GM19372 (cell line): ENCODE results near the gene C2orf72.

ENCODE experiments used
- ATAC-seq: cut with Tn5 transposase; IDR thresholded peaks from one replicate; pipeline ENCODE4 v1.9.1; 2021; ENCODE audit warnings: mild to moderate bottlenecking, low read depth, moderate library complexity; ENCODE audit not compliant: unreplicated experiment

The C2orf72 gene

DNA sequence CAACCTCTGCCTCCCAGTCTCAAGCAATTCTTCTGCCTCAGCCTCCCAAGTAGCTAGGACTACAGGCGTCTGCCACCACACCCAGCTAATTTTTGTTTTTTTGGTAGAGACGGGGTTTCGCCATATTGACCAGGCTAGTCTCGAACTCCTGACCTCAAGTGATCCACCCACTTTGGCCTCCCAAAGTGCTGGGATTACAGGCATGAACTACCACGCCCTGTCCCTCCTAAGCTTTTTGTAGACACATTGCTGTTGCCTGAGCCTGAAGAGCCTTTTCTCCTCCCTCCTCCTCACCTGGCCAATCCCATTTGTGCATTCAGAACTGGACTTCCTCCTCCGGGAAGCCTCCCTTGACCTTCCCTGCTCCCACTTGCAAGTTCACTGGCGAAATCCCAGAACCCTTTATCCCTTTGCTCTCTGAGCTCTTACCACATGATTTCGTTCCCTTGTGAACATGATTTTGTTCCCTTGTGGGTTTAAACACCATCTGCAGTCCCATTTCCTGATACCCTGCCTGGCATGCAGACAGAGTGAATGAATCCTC is 2.6 kb downstream of the C2orf72 start:
- no peak for ATAC-seq

DNA sequence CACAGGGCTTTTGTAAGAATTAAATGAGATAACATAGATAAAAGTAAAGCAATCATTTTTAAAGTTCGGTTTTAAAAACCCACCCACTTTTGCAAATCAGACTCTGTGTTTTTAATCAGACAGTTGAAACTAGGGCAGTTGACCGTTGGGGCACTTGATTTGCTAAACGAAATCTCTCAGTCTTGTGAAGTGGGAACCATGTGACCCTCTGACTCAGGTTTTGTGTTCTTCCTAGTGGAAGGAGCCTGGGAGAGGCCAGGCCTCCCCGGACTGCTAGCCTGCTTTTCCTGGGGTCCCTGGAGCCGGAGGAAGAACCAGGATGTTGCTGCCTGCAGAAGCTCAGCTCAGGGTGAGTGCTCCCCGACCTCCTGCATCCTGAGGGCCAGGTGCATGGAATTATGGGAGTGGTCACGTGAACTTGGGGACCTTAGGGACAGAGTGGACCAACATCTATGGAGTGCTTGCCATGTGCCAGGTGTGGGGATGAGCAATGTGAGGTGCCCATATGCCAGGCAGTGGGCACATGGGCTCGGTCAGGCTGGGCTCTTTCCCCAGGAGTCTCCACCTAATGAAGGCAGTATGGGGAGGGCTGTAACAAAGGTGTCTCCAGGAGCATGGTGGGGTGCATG is 3.9 kb downstream of the C2orf72 start:
- no peak for ATAC-seq

DNA sequence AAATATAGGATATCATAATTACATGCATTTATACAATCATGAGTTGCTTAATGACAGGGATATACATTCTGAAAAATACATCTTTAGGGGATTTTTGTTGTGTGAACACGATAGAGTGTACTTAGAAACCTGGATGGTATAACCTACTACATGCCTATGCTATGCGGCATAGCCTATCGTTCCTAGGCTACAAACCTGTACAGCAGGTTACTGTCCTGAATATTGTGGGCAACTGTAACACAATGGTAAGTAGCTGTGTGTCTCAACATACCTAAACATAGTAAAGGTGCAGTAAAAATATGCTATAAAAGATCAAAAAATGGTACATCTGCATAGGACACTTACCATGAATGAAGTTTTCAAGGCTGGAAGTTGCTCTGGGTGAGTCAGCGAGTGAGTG is 6.5 kb downstream of the C2orf72 start:
- no peak for ATAC-seq

DNA sequence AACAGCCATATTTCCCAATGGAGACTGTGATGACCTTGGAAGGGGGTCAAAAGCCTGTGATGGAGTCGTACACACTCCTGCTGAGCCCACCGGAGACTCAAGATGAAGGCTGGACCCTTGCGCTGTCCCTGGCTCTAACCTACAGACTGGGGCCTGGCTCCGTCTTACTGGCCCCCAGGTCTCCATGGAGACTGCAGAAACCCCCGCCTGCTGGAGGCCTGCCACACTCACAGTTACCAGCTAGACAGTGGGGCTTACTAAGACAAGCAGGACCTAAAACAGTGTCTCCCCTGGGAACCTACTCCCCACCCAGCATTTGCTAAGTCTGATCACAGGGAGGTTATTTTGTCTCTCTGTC is 9.6 kb downstream of the C2orf72 start:
- ATAC-seq: no peak

DNA sequence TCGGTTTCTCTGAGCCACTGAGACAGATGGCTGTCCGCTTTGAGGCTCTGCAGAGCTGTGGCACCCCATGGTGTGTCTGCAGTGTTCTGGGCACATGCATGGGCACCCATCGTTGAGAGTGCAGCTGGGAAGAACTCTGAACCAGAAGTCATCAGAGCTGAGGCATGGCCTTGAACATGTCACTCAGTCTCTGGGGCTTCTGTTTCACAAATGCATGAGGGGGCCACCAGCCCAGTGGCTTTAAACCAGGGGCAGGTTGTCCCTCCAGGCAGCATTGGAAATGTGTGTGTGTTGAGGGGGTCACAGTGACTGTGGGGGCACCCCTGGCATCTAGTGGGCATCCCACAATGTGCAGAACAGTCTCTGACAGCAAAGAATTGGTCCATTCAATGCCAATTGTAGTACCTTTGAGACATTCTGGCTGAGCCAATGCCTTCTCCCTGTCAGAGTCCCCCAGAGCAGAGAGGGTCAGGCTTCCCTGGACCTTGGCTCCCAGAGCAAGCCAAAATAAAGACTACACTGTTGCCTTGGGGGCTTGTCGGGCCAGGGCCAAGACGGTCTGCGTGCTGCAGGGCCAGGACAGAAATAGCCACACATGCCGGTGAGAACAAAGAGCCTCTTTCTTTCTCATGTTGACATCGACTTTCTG is 10.1 kb downstream of the C2orf72 start:
- no peak for ATAC-seq

DNA sequence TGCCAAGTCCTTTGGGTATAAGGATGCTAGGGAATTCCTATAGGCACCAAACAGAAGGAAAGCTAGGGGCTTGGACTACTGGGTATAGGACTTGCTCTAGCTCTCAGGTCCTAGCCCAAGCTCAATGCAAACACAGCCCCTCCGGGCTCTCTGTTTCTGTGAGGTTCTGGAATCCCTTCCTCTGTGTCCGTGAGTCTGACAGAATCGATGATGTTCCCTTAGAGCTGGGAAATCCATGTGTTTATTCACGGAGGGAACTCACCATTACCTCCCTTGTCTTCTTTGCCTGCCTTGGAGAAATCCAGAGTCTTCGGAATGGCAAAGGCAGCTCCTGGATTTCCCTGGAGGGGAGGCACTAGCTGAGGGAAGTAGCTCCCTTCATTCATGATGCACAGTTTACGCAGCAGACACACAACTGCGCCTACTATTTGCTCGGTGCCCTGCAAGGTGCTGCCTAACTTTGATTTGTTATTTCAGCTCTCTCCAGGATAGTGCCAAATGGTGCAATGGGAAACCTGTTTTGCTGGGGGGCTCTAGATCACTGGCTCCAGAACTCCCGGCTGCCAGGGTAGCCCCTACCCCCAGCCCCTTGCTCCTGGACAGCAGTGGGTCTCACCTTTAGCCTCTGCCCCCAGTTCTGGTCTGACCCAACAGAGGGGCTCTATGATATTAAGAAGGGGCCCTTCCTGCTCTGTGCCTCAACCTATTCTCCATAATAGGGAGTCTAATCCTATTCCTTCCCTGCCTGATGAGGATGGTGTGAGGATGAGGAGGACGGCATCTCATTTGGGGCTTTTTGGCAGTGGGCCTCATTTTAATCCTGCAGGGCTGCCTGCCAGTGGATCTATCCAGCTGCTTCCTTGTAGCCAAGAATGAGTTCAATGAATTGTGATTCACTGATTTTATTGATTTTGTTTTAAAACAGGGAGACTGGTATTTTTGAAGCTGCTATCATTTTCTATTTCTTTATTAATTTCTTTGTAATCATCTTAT is 10.9 kb downstream of the C2orf72 start:
- no peak for ATAC-seq

- no peak for ATAC-seq
These were observed 12.1 kb downstream of the C2orf72 start for GRCh38 chr2:231049286-231050017.

- ATAC-seq: no peak
These were observed 12.9 kb downstream of the C2orf72 start for GRCh38 chr2:231050018-231050901.

DNA sequence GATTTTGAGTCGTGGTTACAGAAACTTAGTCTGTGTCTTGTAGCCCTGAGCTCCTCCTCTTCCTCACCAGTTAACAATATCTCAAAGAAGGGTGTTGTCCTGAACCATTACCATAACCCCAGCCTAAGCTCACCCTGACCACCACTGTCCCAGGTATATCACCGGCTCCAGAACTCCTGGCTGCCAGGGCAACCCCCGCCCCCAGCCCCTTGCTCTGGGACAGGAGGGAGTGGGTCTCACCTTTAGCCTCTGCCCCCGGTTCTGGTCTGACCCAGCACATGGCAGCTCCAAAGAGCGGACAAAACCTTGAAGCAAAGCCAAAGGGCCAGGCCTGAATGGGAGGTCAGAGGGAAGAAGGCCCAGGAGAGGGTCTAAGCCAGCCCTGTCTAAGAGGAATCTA is 13.8 kb downstream of the C2orf72 start:
- no peak for ATAC-seq

GRCh38 chr2:231052494-231053451 is 15.4 kb downstream of the C2orf72 start:
- peak; percentile 56 for ATAC-seq

GRCh38 chr2:231053846-231054245 is 16.5 kb downstream of the C2orf72 start:
- ATAC-seq: no peak

- peak; percentile 61 for ATAC-seq
These were observed 19.4 kb downstream of the C2orf72 start, which contains the start of gene PSMD1 for GRCh38 chr2:231056453-231057416. PSMD1 (plus strand) TSS chr2:231056867; CDS start chr2:231057026, 159 bp downstream.

GRCh38 chr2:231057590-231057989 is 20.3 kb downstream of the C2orf72 start:
- no peak for ATAC-seq

DNA sequence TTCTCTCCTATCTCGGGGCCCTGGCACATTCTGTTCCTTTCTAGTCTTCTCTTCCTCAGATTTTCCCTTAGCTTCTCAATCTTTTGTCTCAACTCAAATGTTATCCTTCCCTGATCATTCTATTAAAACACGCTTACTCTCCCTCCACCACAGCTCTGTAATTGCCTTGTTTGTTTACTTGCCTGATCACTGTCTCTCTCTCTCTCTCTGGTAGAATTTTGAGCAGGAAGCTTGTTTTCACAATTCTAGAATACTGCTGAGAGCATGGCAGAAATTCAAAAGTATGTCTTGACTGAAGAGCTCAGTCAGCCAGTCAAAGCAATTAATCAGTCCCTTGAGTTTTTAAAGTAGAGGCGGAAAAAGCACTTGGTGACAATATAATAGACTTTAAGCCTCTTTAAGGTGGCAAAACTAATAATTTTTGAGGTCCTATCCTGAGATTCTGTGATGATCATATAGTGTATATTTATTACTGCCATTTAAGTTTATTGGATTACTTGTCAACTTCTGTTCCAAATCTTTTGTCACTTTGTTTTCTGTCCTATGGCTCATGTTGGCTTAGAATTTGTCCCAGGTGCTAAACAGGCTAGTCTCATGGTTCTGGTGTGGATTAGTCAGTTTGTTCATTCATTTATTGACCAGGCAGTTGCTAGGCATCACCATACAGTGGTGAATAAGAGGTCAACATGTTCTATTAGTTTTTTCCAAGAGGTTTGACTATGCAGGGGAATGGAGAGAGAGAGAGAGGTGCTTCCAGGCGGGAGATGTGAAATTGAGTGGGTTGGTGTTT is 21.6 kb downstream of the C2orf72 start:
- ATAC-seq: no peak

- no peak for ATAC-seq
These were observed 22.4 kb downstream of the C2orf72 start for GRCh38 chr2:231059756-231060155.

- no peak for ATAC-seq
These were observed 25.5 kb downstream of the C2orf72 start for GRCh38 chr2:231062776-231063175.
